Neural cell (in vitro differentiated cells): ENCODE measurements around the gene USP27X. TPM values are rescaled to one million over a fixed set of nuclear protein-coding genes. Genes with fewer than 3 reads are reported as not detected.

Source experiments
- H2AFZ ChIP-seq: fragments of 200-600, 300-800 bp; sonication (generic), shearing (Covaris generic); 2 replicates; pipeline ENCODE4 v1.6.0; 2014; ENCODE audit warnings: low read depth, mild to moderate bottlenecking, antibody characterized with exemption, low read length, moderate library complexity
- H3F3A ChIP-seq: fragments of 200-600 bp; shearing (Covaris generic); 2 replicates; pipeline ENCODE4 v1.6.1; 2016; ENCODE audit warnings: mild to moderate bottlenecking, moderate library complexity, mixed read lengths, antibody characterized with exemption, low read length; ENCODE audit not compliant: insufficient read depth, poor library complexity, severe bottlenecking
- H3K27ac ChIP-seq: fragments of 200-600, 300-800 bp; sonication (generic), shearing (Covaris generic); 2 replicates; pipeline ENCODE4 v1.5.1; 2014; ENCODE audit warnings: mild to moderate bottlenecking, low read length, moderate library complexity
- H3K27me3 ChIP-seq: fragments of 300-800, 200-600 bp; sonication (generic), shearing (Covaris generic); 2 replicates; pipeline ENCODE4 v1.6.0; 2014; ENCODE audit warnings: mild to moderate bottlenecking, low read depth, low read length, moderate library complexity; ENCODE audit not compliant: insufficient read depth
- H3K36me3 ChIP-seq: fragments of 300-800, 200-600 bp; sonication (generic), shearing (Covaris generic); 2 replicates; pipeline ENCODE4 v1.5.1; 2014; ENCODE audit warnings: mild to moderate bottlenecking, antibody characterized with exemption, low read length, moderate library complexity; ENCODE audit not compliant: insufficient read depth
- H3K4me2 ChIP-seq: fragments of 300-800, 200-600 bp; sonication (generic), shearing (Covaris generic); 2 replicates; pipeline ENCODE4 v1.6.0; 2014; ENCODE audit warnings: mild to moderate bottlenecking, low read length
- H3K4me3 ChIP-seq: fragments of 300-800, 200-600 bp; sonication (generic), shearing (Covaris generic); 2 replicates; pipeline ENCODE4 v1.5.1; 2014; ENCODE audit warnings: mild to moderate bottlenecking, low read length, moderate library complexity
- H3K79me2 ChIP-seq: fragments of 200-600 bp; shearing (Covaris generic); replicated peaks from 2 replicates; pipeline ENCODE4 v1.6.0; 2014; ENCODE audit warnings: mild to moderate bottlenecking, low read length, moderate library complexity; ENCODE audit not compliant: insufficient read depth
- H3K9ac ChIP-seq: fragments of 300-800, 200-600 bp; sonication (generic), shearing (Covaris generic); 2 replicates; pipeline ENCODE4 v1.6.1; 2016; ENCODE audit warnings: mild to moderate bottlenecking, low read length, mixed read lengths
- H3K9me2 ChIP-seq: fragments of 200-600 bp; shearing (Covaris generic); 2 replicates; pipeline ENCODE4 v1.6.1; 2016; ENCODE audit warnings: mild to moderate bottlenecking, low read length, mixed read lengths; ENCODE audit not compliant: insufficient read depth
- H3K9me3 ChIP-seq: fragments of 200-600, 300-800 bp; sonication (generic), shearing (Covaris generic); 2 replicates; pipeline ENCODE4 v1.6.1; 2016; ENCODE audit warnings: mild to moderate bottlenecking, mixed run types, low read length, moderate library complexity, mixed read lengths
- H4K20me1 ChIP-seq: fragments of 200-600 bp; shearing (Covaris generic); 2 replicates; pipeline ENCODE4 v1.6.1; 2016; ENCODE audit warnings: mild to moderate bottlenecking, mixed run types; ENCODE audit not compliant: insufficient read depth
- CTCF ChIP-seq: fragments of 450-650 bp; IDR thresholded peaks from 2 replicates; pipeline ENCODE4 v1.5.1; 2014; ENCODE audit warnings: antibody characterized with exemption, mild to moderate bottlenecking, moderate library complexity; ENCODE audit not compliant: poor library complexity, severe bottlenecking
- EZH2 ChIP-seq: fragments of 200-600, 300-800 bp; shearing (Covaris generic), sonication (generic); IDR thresholded peaks from 2 replicates; pipeline ENCODE4 v1.6.1; 2014; ENCODE audit warnings: antibody characterized with exemption, low read length, borderline replicate concordance, mild to moderate bottlenecking; ENCODE audit not compliant: insufficient read depth, poor library complexity, severe bottlenecking
- POLR2AphosphoS5 ChIP-seq: IDR thresholded peaks from 2 replicates; pipeline ENCODE4 v1.6.1; 2012
- RAD21 ChIP-seq: fragments of 450-650 bp; conservative IDR thresholded peaks from 2 replicates; pipeline ENCODE4 v1.6.1; 2014; ENCODE audit warnings: antibody characterized with exemption, mild to moderate bottlenecking, moderate library complexity
- REST ChIP-seq: IDR thresholded peaks from 2 replicates; pipeline ENCODE4 v1.6.1; 2012; ENCODE audit warnings: borderline replicate concordance
- SMC3 ChIP-seq: fragments of 450-650 bp; conservative IDR thresholded peaks from 2 replicates; pipeline ENCODE4 v1.6.1; 2014; ENCODE audit warnings: antibody characterized with exemption, mild to moderate bottlenecking, moderate library complexity; ENCODE audit not compliant: poor library complexity
- TAF1 ChIP-seq: IDR thresholded peaks from 2 replicates; pipeline ENCODE4 v1.6.1; 2012; ENCODE audit warnings: low read depth
- polyA plus RNA-seq: library from polyadenylated mRNA; depleted of rRNA; stranded (reverse); fragments of >200 nt; gene quantifications from 2 replicates; pipeline ENCODE4 v1.2.3, GENCODE V29; 2014

Gene USP27X
- polyA plus RNA-seq, 1 donor from 2014 or later: 8.0 TPM

GRCh38 chrX:49858341-49858740, 20.9 kb upstream of the USP27X start:
- no peak overlapping the region for H3K4me3 ChIP-seq
- no peak overlapping the region for H3K9ac ChIP-seq
- no peak overlapping the region for H2AFZ ChIP-seq
- no peaks in the 10 kb centered on the region for H3K9me2 ChIP-seq
- H4K20me1 ChIP-seq: no peaks in the 10 kb centered on the region
- no peaks in the 10 kb centered on the region for H3K79me2 ChIP-seq
- no peaks in the 10 kb centered on the region for H3F3A ChIP-seq
- H3K27me3 ChIP-seq: no peaks in the 10 kb centered on the region
- H3K9me3 ChIP-seq: no peaks in the 10 kb centered on the region
- TF ChIP-seq REST: no peak
- TF ChIP-seq CTCF: no peak
- no peak for TF ChIP-seq EZH2
- no peak for TF ChIP-seq RAD21
- H3K4me2 ChIP-seq: no peak overlapping the region
- H3K27ac ChIP-seq: no peak overlapping the region
- H3K36me3 ChIP-seq: no peaks in the 10 kb centered on the region

GRCh38 chrX:49859491-49859890, 19.8 kb upstream of the USP27X start:
- no peaks in the 10 kb centered on the region for H3K27me3 ChIP-seq
- no peaks in the 10 kb centered on the region for H3F3A ChIP-seq

More at GRCh38 chrX:49859491-49859890, 19.8 kb upstream of the USP27X start:
- no peak overlapping the region for H3K9ac ChIP-seq
- H3K79me2 ChIP-seq: no peaks in the 10 kb centered on the region
- no peaks in the 10 kb centered on the region for H3K9me2 ChIP-seq
- no peak overlapping the region for H2AFZ ChIP-seq
- H3K27ac ChIP-seq: no peak overlapping the region
- H3K36me3 ChIP-seq: no peaks in the 10 kb centered on the region
- H3K4me3 ChIP-seq: no peak overlapping the region
- H4K20me1 ChIP-seq: no peaks in the 10 kb centered on the region
- TF ChIP-seq RAD21 (no peak), CTCF (no peak), SMC3 (no peak), TAF1 (no peak), POLR2AphosphoS5 (no peak)
- no peaks in the 10 kb centered on the region for H3K9me3 ChIP-seq
- no peak overlapping the region for H3K4me2 ChIP-seq
